GM19239 (cell line): ENCODE results near the gene DCTN5.
"Not testable (repeated sequence)": the region's sequence is repeated elsewhere in the genome, so short reads cannot be mapped to it uniquely, and the experiment has no call there.

Experiments used
- DNase-seq: peaks from one replicate; pipeline ENCODE4 v3.0.0; 2011; ENCODE audit warnings: low spot score; ENCODE audit not compliant: insufficient read length
- FAIRE-seq: peaks from 2 replicates; lab custom pipeline; 2011; peaks lifted over from hg19 to GRCh38; lab: Jason Lieb, UNC

Gene DCTN5

DNA sequence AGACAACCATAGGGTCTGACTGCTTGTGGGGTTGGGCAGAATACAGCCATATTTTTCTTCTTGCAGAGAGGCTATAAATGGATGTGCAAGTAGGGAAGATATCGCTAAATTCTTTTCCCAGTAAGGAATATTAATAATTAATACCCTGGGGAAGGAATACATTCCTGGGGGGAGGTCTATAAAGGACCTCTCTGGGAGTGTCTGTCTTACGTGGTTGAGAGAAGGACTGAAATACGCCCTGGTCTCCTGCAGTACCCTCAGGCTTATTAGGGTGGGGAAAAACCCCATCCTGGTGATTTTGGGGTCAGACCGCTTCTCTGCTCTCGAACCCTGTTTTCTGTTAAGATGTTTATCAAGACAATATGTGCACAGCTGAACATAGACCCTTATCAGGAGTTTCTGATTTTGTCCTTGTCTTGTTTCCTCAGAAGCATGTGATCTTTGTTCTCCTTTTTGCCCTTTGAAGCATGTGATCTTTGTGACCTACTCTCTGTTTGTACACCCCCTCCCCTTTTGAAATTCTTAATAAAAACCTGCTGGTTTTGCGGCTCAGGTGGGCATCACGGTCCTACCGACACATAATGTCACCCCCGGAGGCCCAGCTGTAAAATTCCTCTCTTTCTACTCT, 81.5 kb downstream of the DCTN5 start:
- DNase-seq, FAIRE-seq: not testable (repeated sequence)

DNA sequence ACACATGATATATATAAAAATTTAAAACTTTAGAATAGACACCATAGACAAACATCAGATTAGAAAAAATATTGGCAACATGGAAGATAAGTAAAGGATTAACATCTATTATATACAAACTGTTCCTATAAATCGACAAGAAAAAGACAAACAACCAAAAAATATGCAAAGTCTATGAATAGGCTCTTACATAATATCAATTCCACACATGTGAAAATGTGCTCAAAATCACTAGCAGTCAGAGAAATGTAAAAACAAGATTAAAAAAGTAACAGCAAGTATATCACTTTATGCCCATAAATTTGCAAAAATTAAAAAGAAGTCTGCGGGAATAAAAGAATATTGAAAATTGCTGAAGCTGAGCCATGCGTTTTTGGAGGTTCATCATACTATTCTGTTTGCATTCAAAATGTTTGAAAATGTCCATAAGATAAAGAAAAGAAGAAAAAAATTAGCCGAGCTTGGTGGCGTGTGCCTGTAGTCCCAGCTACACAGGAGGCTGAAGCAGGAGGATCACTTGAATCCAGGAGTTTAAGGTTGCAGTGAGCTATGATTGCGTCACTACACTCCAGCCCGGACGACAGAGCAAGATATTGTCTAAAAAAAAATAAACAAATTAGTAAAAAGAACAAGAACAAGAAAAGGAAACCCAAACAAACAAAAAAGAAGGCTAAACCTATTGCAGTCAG, 83.0 kb downstream of the DCTN5 start:
- FAIRE-seq (no peak), DNase-seq (no peak)

DNA sequence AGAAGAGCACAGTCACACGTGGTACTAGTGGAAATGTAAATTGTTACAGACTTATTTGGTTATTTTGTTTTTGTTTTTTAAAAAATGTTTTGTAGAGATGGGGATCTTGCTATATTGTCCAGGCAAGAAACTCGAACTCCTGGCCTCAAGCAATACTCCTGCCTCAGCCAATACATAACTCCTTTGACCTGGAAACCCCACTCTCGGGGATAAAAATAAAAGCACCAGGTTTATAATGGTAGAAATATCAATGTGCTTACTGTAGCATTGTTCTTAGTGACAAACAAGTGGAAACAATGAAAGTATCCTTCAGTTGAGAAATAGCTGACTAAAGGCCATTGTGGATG, 83.5 kb downstream of the DCTN5 start:
- no peak for DNase-seq
- no peak for FAIRE-seq

DNA sequence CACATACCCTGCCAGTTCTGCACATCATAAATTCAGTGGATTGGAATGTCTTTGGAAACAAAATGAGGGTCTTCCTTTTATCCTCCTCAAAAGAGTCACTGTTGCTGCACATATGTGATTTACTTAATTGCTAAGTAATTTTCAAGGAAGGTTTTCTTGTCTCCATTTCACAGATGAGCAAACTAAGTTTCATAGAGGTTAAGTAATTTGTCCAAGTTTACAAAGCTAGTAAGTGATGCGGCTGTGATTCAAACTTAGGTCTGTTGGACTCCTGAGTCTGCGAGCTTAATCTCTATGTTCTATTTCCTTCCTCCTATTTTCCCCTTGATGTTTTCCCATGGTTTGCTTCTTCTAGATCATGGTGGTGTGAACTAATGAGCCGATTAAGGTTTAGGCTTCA, 85.4 kb downstream of the DCTN5 start:
- no peak for DNase-seq
- no peak for FAIRE-seq
